Measurements from ENCODE around the gene EEF2K.
"Not testable (repeated sequence)": the region's sequence is repeated elsewhere in the genome, so short reads cannot be mapped to it uniquely, and the experiment has no call there.

EEF2K gene

GRCh38 chr16:22213236-22213635 lies 7.2 kb downstream of the EEF2K start:
- DNase-seq (ENCODE audit: low read depth): no peak

- no peak for DNase-seq (ENCODE audit: low read depth)
Observed at GRCh38 chr16:22213801-22214200, 7.7 kb downstream of the EEF2K start.

GRCh38 chr16:22214402-22214801 lies 8.3 kb downstream of the EEF2K start:
- no peak for DNase-seq (ENCODE audit: low read depth)

GRCh38 chr16:22214889-22215288 lies 8.8 kb downstream of the EEF2K start:
- DNase-seq (ENCODE audit: low read depth): no peak

- DNase-seq (ENCODE audit: low read depth): no peak
Observed at GRCh38 chr16:22216191-22216831, 10.2 kb downstream of the EEF2K start.

- not testable (repeated sequence) for DNase-seq (ENCODE audit: low read depth)
Observed at GRCh38 chr16:22216832-22217225, 10.8 kb downstream of the EEF2K start.

GRCh38 chr16:22217890-22218730 lies 12.0 kb downstream of the EEF2K start:
- DNase-seq (ENCODE audit: low read depth): no peak

GRCh38 chr16:22219389-22220068 lies 13.5 kb downstream of the EEF2K start:
- no peak for DNase-seq (ENCODE audit: low read depth)

- no peak for DNase-seq (ENCODE audit: low read depth)
Observed at GRCh38 chr16:22220069-22220440, 14.0 kb downstream of the EEF2K start.

- no peak for DNase-seq (ENCODE audit: low read depth)
Observed at GRCh38 chr16:22220714-22221113, 14.6 kb downstream of the EEF2K start.

- DNase-seq (ENCODE audit: low read depth): no peak
Observed at GRCh38 chr16:22222006-22222405, 15.9 kb downstream of the EEF2K start.

GRCh38 chr16:22222998-22223397 lies 16.9 kb downstream of the EEF2K start:
- DNase-seq (ENCODE audit: low read depth): no peak

- no peak for DNase-seq (ENCODE audit: low read depth)
Observed at GRCh38 chr16:22225060-22225459, 19.0 kb downstream of the EEF2K start.

- no peak for DNase-seq (ENCODE audit: low read depth)
Observed at GRCh38 chr16:22229889-22230288, 23.8 kb downstream of the EEF2K start.

- no peak for DNase-seq (ENCODE audit: low read depth)
Observed at GRCh38 chr16:22232277-22233036, 26.4 kb downstream of the EEF2K start.

- no peak for DNase-seq (ENCODE audit: low read depth)
Observed at GRCh38 chr16:22233037-22233372, 26.9 kb downstream of the EEF2K start.

GRCh38 chr16:22235839-22236745 lies 30.0 kb downstream of the EEF2K start:
- DNase-seq (ENCODE audit: low read depth): no peak

GRCh38 chr16:22239131-22239805 lies 33.2 kb downstream of the EEF2K start:
- DNase-seq (ENCODE audit: low read depth): no peak

GRCh38 chr16:22240023-22240710 lies 34.1 kb downstream of the EEF2K start:
- no peak for DNase-seq (ENCODE audit: low read depth)

GRCh38 chr16:22250522-22250921 lies 44.4 kb downstream of the EEF2K start:
- DNase-seq (ENCODE audit: low read depth): no peak

Data from T follicular helper cell (primary cell).